Peyer's patch (tissue), 4 donors: Measurements from ENCODE around the gene SPATA16. TPM values are rescaled to one million over a fixed set of nuclear protein-coding genes. Genes with fewer than 3 reads are reported as not detected.
"Not testable (repeated sequence)": the region's sequence is repeated elsewhere in the genome, so short reads cannot be mapped to it uniquely, and the experiment has no call there.

Experiments used
- DNase-seq, 3 donors: peaks; one replicate each; pipeline ENCODE4 v3.0.0-alpha.2; 2017 to 2019
- H3K27ac ChIP-seq, 4 donors: fragments of 200-600 bp; sonication (generic); one replicate each; pipeline ENCODE4 v1.5.1; 2016 to 2019
- H3K27me3 ChIP-seq, 2 donors: fragments of 200-600 bp; sonication (generic); one replicate each; pipeline ENCODE4 v1.5.1; 2019
- H3K36me3 ChIP-seq, 3 donors: fragments of 200-600 bp; sonication (generic); one replicate each; pipeline ENCODE4 v1.5.1; 2016 to 2019
- H3K4me1 ChIP-seq, 4 donors: fragments of 200-600 bp; sonication (generic); one replicate each; pipeline ENCODE4 v1.5.1; 2016 to 2019
- H3K4me3 ChIP-seq, 4 donors: fragments of 200-600 bp; sonication (generic); 1 replicate in 3 of 4; 2 replicates in 1 of 4; pipeline ENCODE4 v1.5.1; 2016 to 2019; ENCODE audit warnings: mild to moderate bottlenecking in 1 of 4
- H3K9me3 ChIP-seq, 4 donors: fragments of 200-600 bp; sonication (generic); one replicate each; pipeline ENCODE4 v1.5.1; 2016 to 2019; ENCODE audit warnings: mild to moderate bottlenecking in 1 of 4
- POLR2A ChIP-seq, 2 donors: fragments of 450-650 bp; IDR thresholded peaks; one replicate each; pipeline ENCODE4 v1.5.1; 2017; ENCODE audit warnings: antibody characterized with exemption in 2 of 2, mild to moderate bottlenecking in 2 of 2, moderate library complexity in 2 of 2
- total RNA-seq, 4 donors: library from RNA; depleted of rRNA; stranded (reverse); fragments of >200 nt; gene quantifications; one replicate each; pipeline ENCODE4 v1.1.0, GENCODE V29; 2016
- TF ChIP-seq, protein P1 (sequence below), 6 experiments: fragments of 450-650 bp in 4 of 6; fragments of 200-600 bp in 2 of 6; sonication (generic) in 1 of 6; IDR thresholded peaks; one replicate each; pipeline ENCODE4 v1.5.1; 2017 to 2019; ENCODE audit warnings: antibody characterized with exemption in 6 of 6, mild to moderate bottlenecking in 3 of 6, moderate library complexity in 1 of 6

Gene SPATA16, protein sequence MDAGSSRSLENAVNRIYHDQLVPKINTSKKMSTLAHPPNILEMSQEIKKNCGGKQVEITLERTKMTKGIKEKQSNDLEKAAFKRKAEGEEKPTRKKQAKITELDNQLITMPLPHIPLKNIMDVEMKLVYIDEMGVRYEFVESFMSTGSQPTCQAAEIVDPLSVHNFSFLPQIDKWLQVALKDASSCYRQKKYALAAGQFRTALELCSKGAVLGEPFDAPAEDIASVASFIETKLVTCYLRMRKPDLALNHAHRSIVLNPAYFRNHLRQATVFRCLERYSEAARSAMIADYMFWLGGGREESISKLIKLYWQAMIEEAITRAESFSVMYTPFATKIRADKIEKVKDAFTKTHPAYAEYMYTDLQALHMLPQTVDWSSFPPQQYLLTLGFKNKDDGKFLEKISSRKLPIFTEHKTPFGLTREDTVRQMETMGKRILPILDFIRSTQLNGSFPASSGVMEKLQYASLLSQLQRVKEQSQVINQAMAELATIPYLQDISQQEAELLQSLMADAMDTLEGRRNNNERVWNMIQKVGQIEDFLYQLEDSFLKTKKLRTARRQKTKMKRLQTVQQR
- not detected for total RNA-seq

DNA sequence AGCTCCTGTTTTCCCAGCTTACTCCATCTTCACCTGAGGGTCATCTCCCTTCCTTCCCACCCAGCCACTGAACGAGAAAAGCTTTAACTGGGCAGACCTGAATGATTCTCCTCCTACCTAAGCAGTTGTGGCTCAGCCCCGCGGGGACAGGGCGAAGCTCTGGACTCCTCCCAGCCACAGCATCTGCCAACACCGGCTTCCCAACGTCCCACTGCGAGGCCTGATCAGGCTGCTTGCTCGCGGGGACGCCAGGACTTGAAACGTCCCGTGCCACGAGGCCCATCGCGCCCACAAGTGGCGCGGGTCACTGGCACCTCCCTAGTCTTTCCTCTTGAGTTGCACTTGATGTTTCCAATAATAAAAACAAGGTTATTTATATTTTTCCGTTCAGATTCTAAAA is at the start of gene SPATA16:
Gene SPATA16 (minus strand): TSS at position 250 of the 400 bp plus-strand sequence. CDS start 23,504 bp downstream, outside the sequence.
- no peak for DNase-seq
- Histone ChIP-seq H3K4me3 (no peak within 1 kb of the TSS), H3K27ac (no peak within 1 kb of the TSS), H3K9me3 (no peaks in the 10 kb centered on the region), H3K27me3 (no peaks in the 10 kb centered on the region), H3K4me1 (no peaks in the 10 kb centered on the region), H3K36me3 (no peaks in the 10 kb centered on the region)
- TF ChIP-seq, protein P1, sequence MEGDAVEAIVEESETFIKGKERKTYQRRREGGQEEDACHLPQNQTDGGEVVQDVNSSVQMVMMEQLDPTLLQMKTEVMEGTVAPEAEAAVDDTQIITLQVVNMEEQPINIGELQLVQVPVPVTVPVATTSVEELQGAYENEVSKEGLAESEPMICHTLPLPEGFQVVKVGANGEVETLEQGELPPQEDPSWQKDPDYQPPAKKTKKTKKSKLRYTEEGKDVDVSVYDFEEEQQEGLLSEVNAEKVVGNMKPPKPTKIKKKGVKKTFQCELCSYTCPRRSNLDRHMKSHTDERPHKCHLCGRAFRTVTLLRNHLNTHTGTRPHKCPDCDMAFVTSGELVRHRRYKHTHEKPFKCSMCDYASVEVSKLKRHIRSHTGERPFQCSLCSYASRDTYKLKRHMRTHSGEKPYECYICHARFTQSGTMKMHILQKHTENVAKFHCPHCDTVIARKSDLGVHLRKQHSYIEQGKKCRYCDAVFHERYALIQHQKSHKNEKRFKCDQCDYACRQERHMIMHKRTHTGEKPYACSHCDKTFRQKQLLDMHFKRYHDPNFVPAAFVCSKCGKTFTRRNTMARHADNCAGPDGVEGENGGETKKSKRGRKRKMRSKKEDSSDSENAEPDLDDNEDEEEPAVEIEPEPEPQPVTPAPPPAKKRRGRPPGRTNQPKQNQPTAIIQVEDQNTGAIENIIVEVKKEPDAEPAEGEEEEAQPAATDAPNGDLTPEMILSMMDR (IDR thresholded peaks at IDR 0.05) = no peak
- TF ChIP-seq POLR2A (IDR thresholded peaks at IDR 0.05) = no peak

DNA sequence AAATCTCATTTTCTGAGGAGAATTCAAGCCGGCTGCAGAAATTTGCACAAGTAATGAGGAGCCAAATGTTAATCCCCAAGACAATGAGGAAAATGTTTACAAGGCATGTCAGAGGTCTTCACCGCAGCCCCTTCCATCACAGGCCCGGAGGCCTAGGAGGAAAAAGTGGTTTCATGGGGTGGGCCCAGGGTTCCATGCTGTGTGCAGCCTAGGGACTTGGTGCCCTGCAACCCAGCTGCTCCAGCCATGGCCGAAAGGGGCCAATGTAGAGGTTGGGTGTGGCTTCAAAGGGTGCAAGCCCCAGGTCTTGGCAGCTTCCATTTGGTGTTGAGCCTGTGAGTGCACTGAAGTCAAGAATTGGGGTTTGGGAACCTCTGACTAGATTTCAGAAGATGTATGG is 42.0 kb upstream of the SPATA16 start:
- not testable (repeated sequence) for H3K4me1 ChIP-seq, H3K27me3 ChIP-seq, DNase-seq, H3K36me3 ChIP-seq, H3K4me3 ChIP-seq, H3K9me3 ChIP-seq, H3K27ac ChIP-seq

DNA sequence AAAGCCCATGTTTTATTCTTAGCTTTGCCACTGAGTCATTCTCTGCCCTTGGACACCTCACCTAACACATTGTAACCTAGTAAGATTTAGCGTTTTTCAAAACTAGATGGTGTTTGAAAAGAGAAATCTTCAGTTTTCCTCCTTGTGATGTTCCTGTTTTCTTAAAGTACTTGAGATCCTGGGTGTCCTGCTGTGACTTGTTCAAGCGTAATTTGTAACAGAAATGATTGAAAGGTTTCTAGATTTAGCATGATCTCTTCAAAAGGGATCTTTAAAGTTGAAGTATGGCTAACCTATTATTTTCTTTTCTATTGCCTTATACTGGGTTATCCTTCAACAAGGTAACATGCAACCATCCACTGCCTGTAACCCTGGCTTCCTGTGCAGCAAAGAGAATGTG is 32.6 kb upstream of the SPATA16 start:
- no peaks in the 10 kb centered on the region for H3K36me3 ChIP-seq

DNA sequence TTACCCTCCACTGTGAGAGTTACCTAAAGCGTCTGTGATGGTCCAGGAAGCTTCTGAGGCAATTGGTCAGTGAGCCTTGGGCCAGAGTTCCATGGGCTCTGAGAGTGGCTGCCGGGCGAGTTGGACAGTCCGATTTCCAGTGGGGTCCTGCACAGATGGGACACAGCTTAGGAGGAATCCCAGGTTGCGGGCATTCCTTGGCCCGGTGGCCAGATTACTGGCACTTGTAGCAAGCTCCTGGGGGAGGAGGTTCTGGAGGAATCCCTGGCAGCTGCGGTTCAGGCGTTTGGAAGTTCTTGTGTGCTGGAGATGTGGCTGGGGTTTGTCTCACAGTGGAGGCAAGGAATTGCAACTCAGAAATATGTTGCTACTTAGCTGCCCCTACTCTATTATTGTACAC is 18.1 kb upstream of the SPATA16 start:
- H3K27me3 ChIP-seq, DNase-seq, H3K4me1 ChIP-seq, H3K4me3 ChIP-seq, H3K27ac ChIP-seq, H3K36me3 ChIP-seq, H3K9me3 ChIP-seq: not testable (repeated sequence)

More for the DNA sequence above, 32.6 kb upstream of the SPATA16 start:
- TF ChIP-seq, protein P1 (IDR thresholded peaks at IDR 0.05) = no peak
- TF ChIP-seq POLR2A (IDR thresholded peaks at IDR 0.05) = no peak
- Histone ChIP-seq H3K4me1 (no peaks in the 10 kb centered on the region), H3K9me3 (no peaks in the 10 kb centered on the region), H3K27ac (no peak overlapping the region), H3K27me3 (no peaks in the 10 kb centered on the region), H3K4me3 (no peak overlapping the region)
- DNase-seq = no peak

DNA sequence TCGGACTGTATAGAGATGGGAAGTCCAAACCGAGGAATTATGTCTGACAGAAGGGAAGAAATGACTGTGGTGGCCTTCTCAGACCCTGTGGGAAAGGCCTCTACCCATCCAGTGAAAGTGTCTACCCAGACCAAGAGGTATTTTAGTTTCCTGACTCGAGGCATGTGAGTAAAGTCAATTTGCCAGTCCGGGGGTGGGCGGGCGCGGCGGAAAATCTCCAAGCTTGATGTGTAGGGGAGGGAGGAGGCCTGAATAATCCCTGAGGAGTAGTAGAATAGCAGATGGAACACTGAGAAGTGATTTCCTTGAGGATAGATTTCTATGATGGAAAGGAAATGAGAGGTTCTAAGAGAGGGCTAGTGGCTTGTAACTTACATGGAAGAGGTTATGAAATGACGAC is 15.5 kb upstream of the SPATA16 start:
- not testable (repeated sequence) for DNase-seq, H3K27ac ChIP-seq, H3K9me3 ChIP-seq, H3K4me3 ChIP-seq, H3K36me3 ChIP-seq, H3K27me3 ChIP-seq, H3K4me1 ChIP-seq

DNA sequence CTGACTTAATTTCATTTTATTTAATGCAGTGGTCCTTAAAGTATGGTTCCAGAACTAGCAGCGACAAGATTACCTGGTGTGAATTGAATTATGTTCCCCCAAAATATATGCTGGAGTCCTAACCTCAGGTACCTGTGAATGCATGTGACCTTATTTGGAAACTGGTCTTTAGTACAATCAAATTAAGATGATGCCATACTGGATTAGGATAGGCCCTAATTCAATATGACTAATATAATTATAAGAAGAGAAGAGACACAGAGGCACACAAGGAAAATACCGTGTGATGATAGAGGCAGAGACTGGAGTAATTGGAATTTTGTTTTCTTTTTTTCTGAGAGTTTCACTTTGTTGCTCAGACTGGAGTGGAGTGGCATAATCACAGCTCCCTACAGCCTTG is 12.6 kb upstream of the SPATA16 start:
- H3K4me1 ChIP-seq = no peaks in the 10 kb centered on the region
- H3K36me3 ChIP-seq = no peaks in the 10 kb centered on the region
- no peak overlapping the region for H3K27ac ChIP-seq
- no peak for DNase-seq
- no peaks in the 10 kb centered on the region for H3K9me3 ChIP-seq
- no peak for TF ChIP-seq POLR2A (IDR thresholded peaks at IDR 0.05)
- TF ChIP-seq, protein P1 (IDR thresholded peaks at IDR 0.05) = no peak
- H3K27me3 ChIP-seq = no peaks in the 10 kb centered on the region
- H3K4me3 ChIP-seq = no peak overlapping the region

DNA sequence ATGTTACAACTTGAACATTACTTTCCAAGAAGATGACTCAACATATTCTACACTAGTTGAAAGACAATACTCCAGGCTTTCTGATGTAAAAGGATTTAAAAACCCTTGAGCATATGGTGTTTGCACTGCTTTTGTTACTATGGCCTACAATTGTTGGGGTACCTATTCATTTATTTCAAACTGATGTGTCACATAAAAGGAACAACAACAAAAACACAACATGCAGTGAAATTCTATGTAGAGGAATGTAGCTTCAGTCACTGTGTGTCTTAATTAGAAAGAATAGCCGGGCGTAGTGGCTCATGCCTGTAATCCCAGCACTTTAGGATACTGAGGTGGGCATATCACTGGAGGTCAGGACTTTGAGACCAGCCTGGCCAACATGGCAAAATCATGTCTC is 1.6 kb downstream of the SPATA16 start:
- Histone ChIP-seq H3K36me3 (no peaks in the 10 kb centered on the region), H3K9me3 (no peaks in the 10 kb centered on the region), H3K4me1 (no peaks in the 10 kb centered on the region), H3K27ac (no peak overlapping the region), H3K27me3 (no peaks in the 10 kb centered on the region), H3K4me3 (no peak overlapping the region)
- no peak for DNase-seq
- TF ChIP-seq, protein P1 (IDR thresholded peaks at IDR 0.05) = no peak
- TF ChIP-seq POLR2A (IDR thresholded peaks at IDR 0.05) = no peak
